Nephron (organoid): ENCODE data around the gene MTA3.
"Not testable (repeated sequence)": the region's sequence is repeated elsewhere in the genome, so short reads cannot be mapped to it uniquely, and the experiment has no call there.

Experiments used
- H3K27ac Mint-ChIP-seq, 3 experiments: 2 replicates each; pipeline ENCODE4 v1.8.0; 2020; ENCODE audit warnings: mixed read lengths in 3 of 3, mild to moderate bottlenecking in 2 of 3, moderate library complexity in 1 of 3
- H3K27me3 Mint-ChIP-seq: 2 replicates; pipeline ENCODE4 v1.8.0; 2021; ENCODE audit warnings: low read depth, mild to moderate bottlenecking, moderate library complexity, mixed read lengths
- H3K36me3 Mint-ChIP-seq: 2 replicates; pipeline ENCODE4 v1.8.0; 2020; ENCODE audit warnings: low read depth, mixed read lengths
- H3K4me1 Mint-ChIP-seq: 2 replicates; pipeline ENCODE4 v1.8.0; 2020; ENCODE audit warnings: mixed read lengths
- H3K4me3 Mint-ChIP-seq, 3 experiments: 2 replicates each; pipeline ENCODE4 v1.8.0; 2020; ENCODE audit warnings: mild to moderate bottlenecking in 3 of 3, mixed read lengths in 3 of 3, moderate library complexity in 2 of 3
- H3K9me3 Mint-ChIP-seq: 2 replicates; pipeline ENCODE4 v1.8.0; 2020; ENCODE audit warnings: mixed read lengths
- CTCF ChIP-seq, 3 experiments: fragments of 200-600 bp; sonication (generic); IDR thresholded peaks; one replicate each; pipeline ENCODE4 v1.5.0; 2021; ENCODE audit warnings: antibody characterized with exemption in 3 of 3; ENCODE audit not compliant: unreplicated experiment in 3 of 3

Gene MTA3

GRCh38 chr2:42602876-42603219 lies 34.4 kb downstream of the MTA3 start:
- peaks cover 41% of the 10 kb centered on the region for H3K36me3 Mint-ChIP-seq

GRCh38 chr2:42604341-42604867 lies 36.0 kb downstream of the MTA3 start:
- not testable (repeated sequence) for H3K4me1 Mint-ChIP-seq, H3K9me3 Mint-ChIP-seq, H3K27ac Mint-ChIP-seq, H3K27me3 Mint-ChIP-seq, H3K4me3 Mint-ChIP-seq
- H3K36me3 Mint-ChIP-seq = peaks cover 51% of the 10 kb centered on the region

More at GRCh38 chr2:42602876-42603219, 34.4 kb downstream of the MTA3 start:
- no peaks in the 10 kb centered on the region for H3K4me1 Mint-ChIP-seq
- TF ChIP-seq CTCF (IDR thresholded peaks at IDR 0.05; ENCODE audit: unreplicated experiment in 3 of 3) = no peak
- H3K27ac Mint-ChIP-seq = peak overlapping the region in 2 of 3 experiments; percentile 18 to 56
- H3K4me3 Mint-ChIP-seq = no peak overlapping the region
- peaks cover 5% of the 10 kb centered on the region for H3K9me3 Mint-ChIP-seq
- no peaks in the 10 kb centered on the region for H3K27me3 Mint-ChIP-seq

- not testable (repeated sequence) for H3K9me3 Mint-ChIP-seq, H3K4me3 Mint-ChIP-seq, H3K27me3 Mint-ChIP-seq, H3K4me1 Mint-ChIP-seq, H3K27ac Mint-ChIP-seq
- H3K36me3 Mint-ChIP-seq = peaks cover 64% of the 10 kb centered on the region
Measured at GRCh38 chr2:42606166-42606565, 37.7 kb downstream of the MTA3 start.

GRCh38 chr2:42607101-42607637 lies 38.7 kb downstream of the MTA3 start:
- H3K36me3 Mint-ChIP-seq = peaks cover 65% of the 10 kb centered on the region
- H3K9me3 Mint-ChIP-seq = peaks cover 7% of the 10 kb centered on the region
- no peak overlapping the region for H3K27ac Mint-ChIP-seq
- no peaks in the 10 kb centered on the region for H3K27me3 Mint-ChIP-seq
- TF ChIP-seq CTCF (IDR thresholded peaks at IDR 0.05; ENCODE audit: unreplicated experiment in 3 of 3) = no peak
- no peaks in the 10 kb centered on the region for H3K4me1 Mint-ChIP-seq
- no peak overlapping the region for H3K4me3 Mint-ChIP-seq

- H3K27ac Mint-ChIP-seq = no peak overlapping the region
- H3K9me3 Mint-ChIP-seq = no peaks in the 10 kb centered on the region
Measured at GRCh38 chr2:42613281-42614064, 45.0 kb downstream of the MTA3 start.

GRCh38 chr2:42614838-42615237 lies 46.4 kb downstream of the MTA3 start:
- Mint-ChIP-seq H3K4me1 (no peaks in the 10 kb centered on the region), H3K4me3 (no peak overlapping the region)
- no peak for TF ChIP-seq CTCF (IDR thresholded peaks at IDR 0.05; ENCODE audit: unreplicated experiment in 3 of 3)

More at GRCh38 chr2:42613281-42614064, 45.0 kb downstream of the MTA3 start:
- Mint-ChIP-seq H3K36me3 (peaks cover 63% of the 10 kb centered on the region), H3K4me1 (no peaks in the 10 kb centered on the region), H3K4me3 (no peak overlapping the region), H3K27me3 (no peaks in the 10 kb centered on the region)
- TF ChIP-seq CTCF (IDR thresholded peaks at IDR 0.05; ENCODE audit: unreplicated experiment in 3 of 3) = no peak

GRCh38 chr2:42618116-42618515 lies 49.7 kb downstream of the MTA3 start:
- Mint-ChIP-seq H3K27ac (no peak overlapping the region), H3K9me3 (peaks cover 5% of the 10 kb centered on the region), H3K27me3 (no peaks in the 10 kb centered on the region), H3K4me3 (no peak overlapping the region), H3K4me1 (no peaks in the 10 kb centered on the region), H3K36me3 (peaks cover 71% of the 10 kb centered on the region)
- no peak for TF ChIP-seq CTCF (IDR thresholded peaks at IDR 0.05; ENCODE audit: unreplicated experiment in 3 of 3)

More at GRCh38 chr2:42614838-42615237, 46.4 kb downstream of the MTA3 start:
- Mint-ChIP-seq H3K27me3 (no peaks in the 10 kb centered on the region), H3K27ac (no peak overlapping the region), H3K9me3 (no peaks in the 10 kb centered on the region), H3K36me3 (peaks cover 69% of the 10 kb centered on the region)
